ENCODE measurements around the gene NOL8. TPM values are rescaled to one million over a fixed set of nuclear protein-coding genes. Genes with fewer than 3 reads are reported as not detected.

NOL8 gene
- total and polyA plus RNA-seq, 3 donors from 2014 or later, result 12.5 to 60.5 (median 46.0) TPM

GRCh38 chr9:92324889-92325268, 271 bp downstream of the NOL8 start:
- Histone ChIP-seq H3K27me3 (no peaks in the 10 kb centered on the region), H3K36me3 (ENCODE audit: low read depth, missing control alignments) (no peaks in the 10 kb centered on the region), H3K27ac (peak overlapping the region; percentile 94 to 97), H3K4me3 (peak overlapping the region; percentile 72 to 81), H3K9me3 (no peaks in the 10 kb centered on the region), H3K4me1 (peaks cover 13% of the 10 kb centered on the region)
- intact Hi-C loops (cut with DNase I; ENCODE audit: low total_unique reads), result no loop called here
- no peak for DNase-seq
- WGBS, 2 donors, result 0% methylated on average over 11 to 12 of the region's 12 CpGs
- TF ChIP-seq CTCF (IDR thresholded peaks at IDR 0.05) (no peak), POLR2A (IDR thresholded peaks at IDR 0.05) (no peak)

- Histone ChIP-seq H3K36me3 (ENCODE audit: low read depth, missing control alignments) (no peaks in the 10 kb centered on the region), H3K27ac (no peak overlapping the region), H3K9me3 (no peaks in the 10 kb centered on the region), H3K27me3 (no peaks in the 10 kb centered on the region), H3K4me1 (peaks cover 13% of the 10 kb centered on the region), H3K4me3 (peak overlapping the region; percentile 72 to 81)
- no peak for DNase-seq
- intact Hi-C loops (cut with DNase I; ENCODE audit: low total_unique reads), result no loop called here
- no peak for TF ChIP-seq CTCF (IDR thresholded peaks at IDR 0.05)
- TF ChIP-seq POLR2A (IDR thresholded peaks at IDR 0.05), result no peak
- WGBS, 2 donors, result 15 to 16% methylated on average over 2 of the region's 2 CpGs
These were observed 719 bp downstream of the NOL8 start for GRCh38 chr9:92324431-92324830.

- no peak for TF ChIP-seq CTCF (IDR thresholded peaks at IDR 0.05)
- TF ChIP-seq POLR2A (IDR thresholded peaks at IDR 0.05), result no peak
- H3K4me1 ChIP-seq, result no peaks in the 10 kb centered on the region
- no peak overlapping the region for H3K4me3 ChIP-seq
- WGBS, 2 donors, result 94 to 97% methylated on average over 5 of the region's 5 CpGs
- intact Hi-C loops (cut with DNase I; ENCODE audit: low total_unique reads), result no loop called here
- no peaks in the 10 kb centered on the region for H3K9me3 ChIP-seq
- H3K27me3 ChIP-seq, result no peaks in the 10 kb centered on the region
- no peak for DNase-seq
- H3K27ac ChIP-seq, result no peak overlapping the region
- H3K36me3 ChIP-seq (ENCODE audit: low read depth, missing control alignments), result no peaks in the 10 kb centered on the region
These were observed 9.7 kb downstream of the NOL8 start for GRCh38 chr9:92315456-92315855.

- 67 to 70% methylated on average over 2 of the region's 2 CpGs for WGBS, 2 donors
- Histone ChIP-seq H3K27ac (no peak overlapping the region), H3K27me3 (no peaks in the 10 kb centered on the region), H3K9me3 (no peaks in the 10 kb centered on the region), H3K4me3 (no peak overlapping the region), H3K36me3 (ENCODE audit: low read depth, missing control alignments) (no peaks in the 10 kb centered on the region), H3K4me1 (no peaks in the 10 kb centered on the region)
- intact Hi-C loops (cut with DNase I; ENCODE audit: low total_unique reads), result no loop called here
- TF ChIP-seq POLR2A (IDR thresholded peaks at IDR 0.05) (no peak), CTCF (IDR thresholded peaks at IDR 0.05) (no peak)
- DNase-seq, result no peak
These were observed 11.5 kb downstream of the NOL8 start for GRCh38 chr9:92313624-92314012.

- TF ChIP-seq CTCF (IDR thresholded peaks at IDR 0.05), result no peak
- TF ChIP-seq POLR2A (IDR thresholded peaks at IDR 0.05), result no peak
- Histone ChIP-seq H3K27me3 (no peaks in the 10 kb centered on the region), H3K4me3 (no peak overlapping the region), H3K9me3 (no peaks in the 10 kb centered on the region), H3K4me1 (no peaks in the 10 kb centered on the region), H3K36me3 (ENCODE audit: low read depth, missing control alignments) (no peaks in the 10 kb centered on the region), H3K27ac (no peak overlapping the region)
- WGBS, 2 donors, result 63 to 79% methylated on average over 6 of the region's 6 CpGs
- intact Hi-C loops (cut with DNase I; ENCODE audit: low total_unique reads), result no loop called here
- no peak for DNase-seq
These were observed 12.1 kb downstream of the NOL8 start for GRCh38 chr9:92312887-92313623.

All from testis (tissue), 3 donors.